ENCODE results near the gene MAN2B2.

- no peak for TF ChIP-seq CTCF (conservative IDR thresholded peaks at IDR 0.05; ENCODE audit: low read depth, low read length)
- TF ChIP-seq MAZ (IDR thresholded peaks at IDR 0.05; ENCODE audit: borderline replicate concordance, low read depth, low read length): no peak
- TF ChIP-seq FOS (IDR thresholded peaks at IDR 0.05; ENCODE audit: low read depth, low read length): no peak
- TF ChIP-seq POLR2A (IDR thresholded peaks at IDR 0.05; ENCODE audit: low read depth, low read length): no peak
- TF ChIP-seq ELK1 (IDR thresholded peaks at IDR 0.05; ENCODE audit: borderline replicate concordance, low read depth, low read length): no peak
- TF ChIP-seq MXI1 (IDR thresholded peaks at IDR 0.05; ENCODE audit: borderline replicate concordance, low read depth, low read length): no peak
- TF ChIP-seq RAD21 (IDR thresholded peaks at IDR 0.05; ENCODE audit: low read length): no peak
- TF ChIP-seq NFE2L2 (IDR thresholded peaks at IDR 0.05; ENCODE audit: low read depth, low read length): no peak
These were observed 83.2 kb downstream of the MAN2B2 start for GRCh38 chr4:6658209-6658595.

Measured in IMR-90 (cell line).